GM12864 (cell line): Measurements from ENCODE around the gene MAP6.

Source experiments
- DNase-seq: peaks from one replicate; pipeline ENCODE4 v3.0.0-alpha.2; 2011; ENCODE audit warnings: low read depth
- H3K4me3 ChIP-seq: 2 replicates; pipeline ENCODE4 v1.5.1; 2011; ENCODE audit warnings: mild to moderate bottlenecking, low read depth, low read length, control low read depth
- CTCF ChIP-seq: IDR thresholded peaks from 2 replicates; pipeline ENCODE4 v1.5.1; 2011; ENCODE audit warnings: low read depth, mild to moderate bottlenecking, moderate library complexity, low read length, control low read depth, inconsistent platforms; ENCODE audit errors: missing control alignments

The MAP6 gene

GRCh38 chr11:75560644-75561043 is 108.2 kb downstream of the MAP6 start:
- no peak overlapping the region for H3K4me3 ChIP-seq
- DNase-seq: no peak
- TF ChIP-seq CTCF: no peak

GRCh38 chr11:75558939-75559843 is 109.6 kb downstream of the MAP6 start:
- H3K4me3 ChIP-seq: no peak overlapping the region
- TF ChIP-seq CTCF: no peak
- DNase-seq: no peak

GRCh38 chr11:75557666-75558494 is 111.0 kb downstream of the MAP6 start:
- H3K4me3 ChIP-seq: no peak overlapping the region
- no peak for DNase-seq
- no peak for TF ChIP-seq CTCF

GRCh38 chr11:75556275-75556674 is 112.6 kb downstream of the MAP6 start:
- no peak for DNase-seq
- no peak overlapping the region for H3K4me3 ChIP-seq
- TF ChIP-seq CTCF: no peak

DNA sequence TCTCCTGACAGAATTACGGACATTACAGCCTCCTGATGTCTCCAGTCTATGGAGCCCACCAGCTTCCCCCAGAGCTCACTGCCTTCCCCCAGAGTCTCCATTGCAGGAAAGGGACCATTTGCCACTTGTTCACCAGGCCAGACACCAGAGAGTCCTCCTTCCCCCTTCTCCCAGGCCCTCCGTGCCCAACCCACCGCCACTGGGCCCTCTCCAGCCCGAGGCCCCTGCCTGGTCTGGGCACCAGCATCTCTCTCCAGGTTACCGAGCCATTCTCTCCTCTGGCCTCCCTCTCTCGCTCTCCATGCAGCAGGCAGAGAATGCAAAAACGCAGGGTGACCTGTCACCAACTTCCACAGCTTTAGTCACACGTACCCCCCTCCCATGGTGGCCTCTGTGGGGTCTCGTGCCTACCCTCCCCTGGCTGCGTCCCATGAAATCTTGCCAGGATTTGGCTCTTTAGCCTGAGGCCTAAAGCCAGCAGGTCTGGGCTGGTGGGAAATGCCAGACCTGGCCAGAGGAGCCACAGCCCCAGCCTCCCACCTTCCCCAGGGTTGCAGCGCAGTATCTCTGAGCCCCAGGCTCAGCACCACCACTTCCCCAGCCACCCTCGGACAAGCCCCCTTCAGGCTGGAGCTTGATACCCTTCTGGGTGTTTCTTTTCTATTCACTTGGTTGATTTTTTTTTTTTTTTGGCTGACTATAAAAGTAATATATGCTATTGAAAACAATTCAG is 113.6 kb downstream of the MAP6 start:
- no peak overlapping the region for H3K4me3 ChIP-seq
- DNase-seq: no peak
- TF ChIP-seq CTCF: no peak

DNA sequence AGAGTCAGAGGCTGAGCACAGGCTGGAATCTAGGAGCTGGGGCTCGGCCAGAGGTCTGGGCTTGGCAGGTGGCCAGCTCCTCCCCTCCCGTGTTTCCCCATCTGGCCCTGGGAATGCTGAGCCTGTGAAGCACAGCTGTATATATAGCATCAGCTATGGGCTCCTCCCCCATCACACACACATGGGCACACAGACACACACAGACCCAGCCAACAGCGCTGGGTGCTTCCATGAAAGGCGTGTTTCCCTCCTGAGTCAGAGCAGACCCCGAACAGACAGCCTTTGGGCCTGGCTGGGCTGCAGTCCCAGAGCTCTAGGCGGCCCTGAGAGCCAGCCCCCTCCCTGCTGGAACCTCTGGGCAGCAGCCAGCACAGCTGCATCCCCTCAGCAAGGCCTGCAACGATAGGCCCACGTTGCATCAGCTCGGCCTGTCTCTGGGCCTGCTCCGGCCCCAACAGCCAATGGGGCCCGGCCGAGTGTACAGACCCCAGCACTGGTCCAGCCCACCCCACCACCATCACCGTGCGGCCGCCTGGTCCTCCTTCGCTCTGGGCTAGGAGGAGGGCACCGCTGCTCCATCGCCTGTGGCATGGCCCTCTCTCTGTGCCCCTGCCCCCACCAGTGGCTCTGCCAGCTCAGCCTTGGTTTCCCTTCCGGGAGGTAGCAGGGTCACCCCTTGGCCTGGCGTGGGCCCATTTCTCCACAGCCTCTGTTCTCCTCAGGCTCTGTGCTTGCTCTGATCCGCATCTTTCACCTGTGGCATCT is 114.4 kb downstream of the MAP6 start:
- TF ChIP-seq CTCF: no peak
- no peak overlapping the region for H3K4me3 ChIP-seq
- no peak for DNase-seq
